ENCODE results near the gene SKIC8.

Gene SKIC8

GRCh38 chr15:78321786-78322185, 22.4 kb upstream of the SKIC8 start:
- DNase-seq = no peak

GRCh38 chr15:78321041-78321570, 21.7 kb upstream of the SKIC8 start:
- no peak for DNase-seq

GRCh38 chr15:78320183-78320582, 20.8 kb upstream of the SKIC8 start:
- no peak for DNase-seq

GRCh38 chr15:78319588-78319987, 20.2 kb upstream of the SKIC8 start:
- DNase-seq = no peak

- no peak for DNase-seq
These were observed 17.9 kb upstream of the SKIC8 start for GRCh38 chr15:78317145-78317836.

- DNase-seq = no peak
These were observed 17.1 kb upstream of the SKIC8 start for GRCh38 chr15:78316283-78317083.

- DNase-seq = no peak
These were observed 16.4 kb upstream of the SKIC8 start for GRCh38 chr15:78315686-78316282.

GRCh38 chr15:78314181-78314581, 14.8 kb upstream of the SKIC8 start:
- DNase-seq = no peak

GRCh38 chr15:78313383-78313782, 14.0 kb upstream of the SKIC8 start:
- no peak for DNase-seq

GRCh38 chr15:78312957-78313356, 13.5 kb upstream of the SKIC8 start:
- DNase-seq = no peak

- no peak for DNase-seq
These were observed 13.1 kb upstream of the SKIC8 start for GRCh38 chr15:78312536-78312935.

- no peak for DNase-seq
These were observed 11.9 kb upstream of the SKIC8 start for GRCh38 chr15:78311292-78311691.

GRCh38 chr15:78308422-78309032, 9.1 kb upstream of the SKIC8 start:
- DNase-seq = peak; percentile 32 to 47

GRCh38 chr15:78307976-78308375, 8.6 kb upstream of the SKIC8 start:
- peak in 1 of 2 donors; percentile 24 for DNase-seq

GRCh38 chr15:78306176-78306774, 6.9 kb upstream of the SKIC8 start:
- DNase-seq = no peak

- DNase-seq = no peak
These were observed 5.0 kb upstream of the SKIC8 start for GRCh38 chr15:78304216-78305066.

GRCh38 chr15:78302579-78303312, 3.3 kb upstream of the SKIC8 start:
- no peak for DNase-seq

GRCh38 chr15:78301828-78302227, 2.4 kb upstream of the SKIC8 start:
- DNase-seq = no peak

- no peak for DNase-seq
These were observed 1.9 kb upstream of the SKIC8 start for GRCh38 chr15:78301326-78301725.

GRCh38 chr15:78292219-78292618, 7.2 kb downstream of the SKIC8 start:
- DNase-seq = no peak

- DNase-seq = no peak
These were observed 7.7 kb downstream of the SKIC8 start for GRCh38 chr15:78291698-78292097.

All from CD4-positive, alpha-beta T cell treated with Interferon alpha-2 for 1 hour (primary cell).